DND-41 (cell line): Measurements from ENCODE around the gene CYP19A1.

ENCODE experiments used
- CTCF ChIP-seq: IDR thresholded peaks from 2 replicates; pipeline ENCODE4 v1.5.1; 2012; ENCODE audit warnings: borderline replicate concordance, low read length, moderate library complexity, mild to moderate bottlenecking; ENCODE audit not compliant: poor library complexity, severe bottlenecking; ENCODE audit errors: extremely low read depth
- EZH2 ChIP-seq: IDR thresholded peaks from 3 replicates; pipeline ENCODE4 v1.6.1; 2012; ENCODE audit warnings: borderline replicate concordance, low read depth, mild to moderate bottlenecking, moderate library complexity, low read length, inconsistent platforms; ENCODE audit not compliant: severe bottlenecking

DNA sequence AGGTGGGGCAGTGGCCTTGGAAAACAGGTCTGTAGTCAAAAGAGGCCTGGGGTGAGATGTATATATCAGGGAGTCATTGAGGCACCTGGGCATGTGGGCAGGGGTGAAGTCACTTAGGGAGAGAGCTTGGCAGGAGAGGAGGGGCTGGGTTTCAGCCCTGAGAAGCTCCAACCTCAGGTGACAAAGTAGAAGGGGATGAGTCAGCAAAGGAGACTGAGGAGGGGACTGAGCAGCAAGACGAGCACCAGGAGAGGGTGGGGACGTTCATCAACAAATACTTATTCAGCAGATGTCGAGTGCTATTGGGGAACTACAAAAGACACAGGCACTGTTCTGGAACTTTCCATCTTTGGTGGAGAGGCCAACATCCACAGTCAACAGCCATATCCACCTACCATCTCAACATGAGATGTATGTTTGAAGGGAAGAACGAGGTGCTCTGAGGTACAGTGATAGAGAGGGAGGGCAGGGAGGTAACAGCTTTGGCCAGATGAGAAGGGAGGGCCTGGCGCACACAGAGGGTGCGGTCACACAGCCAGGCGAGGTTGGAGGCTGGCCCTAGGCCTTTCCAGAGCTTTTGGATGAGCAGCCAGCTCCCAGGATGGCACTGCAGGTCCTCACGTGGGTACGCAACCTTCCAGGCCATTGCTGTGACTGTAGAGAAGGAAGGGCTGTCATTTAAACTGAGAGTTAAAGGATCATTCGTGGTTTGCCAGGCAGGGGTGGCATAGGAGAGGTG is 48.7 kb upstream of the CYP19A1 start:
- TF ChIP-seq CTCF (no peak), EZH2 (no peak)
